WTC11 (cell line): ENCODE results near the gene RASSF4.

Experiments used
- ATF1 ChIP-seq: sonication (generic); formaldehyde crosslinking; IDR thresholded peaks from 2 replicates; pipeline ENCODE4 v1.8.1; 2023; ENCODE audit warnings: mild to moderate bottlenecking, moderate library complexity, missing genetic modification reagents
- ATF3 ChIP-seq: sonication (generic); formaldehyde crosslinking; conservative IDR thresholded peaks from 2 replicates; pipeline ENCODE4 v1.8.1; 2022; ENCODE audit warnings: mild to moderate bottlenecking, missing genetic modification reagents
- CREB1 ChIP-seq: sonication (generic); formaldehyde crosslinking; IDR thresholded peaks from 2 replicates; pipeline ENCODE4 v1.8.0; 2023; ENCODE audit warnings: mild to moderate bottlenecking, missing genetic modification reagents
- E2F4 ChIP-seq: sonication (generic); formaldehyde crosslinking; IDR thresholded peaks from 2 replicates; pipeline ENCODE4 v1.8.1; 2022; ENCODE audit warnings: low read depth, mild to moderate bottlenecking, moderate library complexity, missing genetic modification reagents, borderline replicate concordance
- ETV6 ChIP-seq: sonication (generic); formaldehyde crosslinking; IDR thresholded peaks from 2 replicates; pipeline ENCODE4 v1.8.1; 2022; ENCODE audit warnings: mild to moderate bottlenecking, missing genetic modification reagents
- FOXP1 ChIP-seq: sonication (generic); formaldehyde crosslinking; IDR thresholded peaks from 2 replicates; pipeline ENCODE4 v1.8.0; 2022; ENCODE audit warnings: missing genetic modification reagents, mild to moderate bottlenecking, moderate library complexity, borderline replicate concordance
- NR3C1 ChIP-seq: sonication (generic); formaldehyde crosslinking; conservative IDR thresholded peaks from 2 replicates; pipeline ENCODE4 v1.8.1; 2023; ENCODE audit warnings: low read depth, mild to moderate bottlenecking, missing genetic modification reagents
- PRRX2 ChIP-seq: fragments of 250-450 bp; sonication (Bioruptor Pico); IDR thresholded peaks from 2 replicates; pipeline ENCODE4 v1.8.0; 2021; ENCODE audit warnings: mild to moderate bottlenecking
- SMAD4 ChIP-seq: sonication (generic); formaldehyde crosslinking; IDR thresholded peaks from 2 replicates; pipeline ENCODE4 v1.8.0; 2022; ENCODE audit warnings: mild to moderate bottlenecking, missing genetic modification reagents
- TF ChIP-seq, protein P1 (sequence below): fragments of 200-600 bp; IDR thresholded peaks from 2 replicates; pipeline ENCODE4 v1.8.0; 2022; ENCODE audit warnings: antibody characterized with exemption
- TF ChIP-seq, protein P2 (sequence below): sonication (generic); formaldehyde crosslinking; IDR thresholded peaks from 2 replicates; pipeline ENCODE4 v1.8.1; 2023; ENCODE audit warnings: mild to moderate bottlenecking, missing genetic modification reagents, moderate library complexity
- TF ChIP-seq, protein P3 (sequence below): sonication (generic); formaldehyde crosslinking; IDR thresholded peaks from 2 replicates; pipeline ENCODE4 v1.8.1; 2022; ENCODE audit warnings: missing genetic modification reagents, borderline replicate concordance
- TF ChIP-seq, protein P4 (sequence below): sonication (generic); formaldehyde crosslinking; IDR thresholded peaks from 2 replicates; pipeline ENCODE4 v1.8.0; 2022; ENCODE audit warnings: mild to moderate bottlenecking, missing genetic modification reagents
- TF ChIP-seq, protein P5 (sequence below): fragments of 250-450 bp; sonication (Bioruptor Pico); IDR thresholded peaks from 2 replicates; pipeline ENCODE4 v1.9.0; 2021; ENCODE audit warnings: moderate library complexity, mild to moderate bottlenecking, inconsistent platforms, borderline replicate concordance

- TF ChIP-seq FOXP1 (no peak), PRRX2 (CRISPR knock-in tag) (no peak), ATF1 (CRISPR knock-in tag) (no peak), CREB1 (no peak), ATF3 (CRISPR knock-in tag) (no peak), E2F4 (no peak), NR3C1 (CRISPR knock-in tag) (no peak), ETV6 (no peak), SMAD4 (no peak)
- TF ChIP-seq, protein P1, sequence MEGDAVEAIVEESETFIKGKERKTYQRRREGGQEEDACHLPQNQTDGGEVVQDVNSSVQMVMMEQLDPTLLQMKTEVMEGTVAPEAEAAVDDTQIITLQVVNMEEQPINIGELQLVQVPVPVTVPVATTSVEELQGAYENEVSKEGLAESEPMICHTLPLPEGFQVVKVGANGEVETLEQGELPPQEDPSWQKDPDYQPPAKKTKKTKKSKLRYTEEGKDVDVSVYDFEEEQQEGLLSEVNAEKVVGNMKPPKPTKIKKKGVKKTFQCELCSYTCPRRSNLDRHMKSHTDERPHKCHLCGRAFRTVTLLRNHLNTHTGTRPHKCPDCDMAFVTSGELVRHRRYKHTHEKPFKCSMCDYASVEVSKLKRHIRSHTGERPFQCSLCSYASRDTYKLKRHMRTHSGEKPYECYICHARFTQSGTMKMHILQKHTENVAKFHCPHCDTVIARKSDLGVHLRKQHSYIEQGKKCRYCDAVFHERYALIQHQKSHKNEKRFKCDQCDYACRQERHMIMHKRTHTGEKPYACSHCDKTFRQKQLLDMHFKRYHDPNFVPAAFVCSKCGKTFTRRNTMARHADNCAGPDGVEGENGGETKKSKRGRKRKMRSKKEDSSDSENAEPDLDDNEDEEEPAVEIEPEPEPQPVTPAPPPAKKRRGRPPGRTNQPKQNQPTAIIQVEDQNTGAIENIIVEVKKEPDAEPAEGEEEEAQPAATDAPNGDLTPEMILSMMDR = no peak
- TF ChIP-seq, protein P2, sequence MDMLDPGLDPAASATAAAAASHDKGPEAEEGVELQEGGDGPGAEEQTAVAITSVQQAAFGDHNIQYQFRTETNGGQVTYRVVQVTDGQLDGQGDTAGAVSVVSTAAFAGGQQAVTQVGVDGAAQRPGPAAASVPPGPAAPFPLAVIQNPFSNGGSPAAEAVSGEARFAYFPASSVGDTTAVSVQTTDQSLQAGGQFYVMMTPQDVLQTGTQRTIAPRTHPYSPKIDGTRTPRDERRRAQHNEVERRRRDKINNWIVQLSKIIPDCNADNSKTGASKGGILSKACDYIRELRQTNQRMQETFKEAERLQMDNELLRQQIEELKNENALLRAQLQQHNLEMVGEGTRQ (CRISPR knock-in tag) = no peak
- TF ChIP-seq, protein P3, sequence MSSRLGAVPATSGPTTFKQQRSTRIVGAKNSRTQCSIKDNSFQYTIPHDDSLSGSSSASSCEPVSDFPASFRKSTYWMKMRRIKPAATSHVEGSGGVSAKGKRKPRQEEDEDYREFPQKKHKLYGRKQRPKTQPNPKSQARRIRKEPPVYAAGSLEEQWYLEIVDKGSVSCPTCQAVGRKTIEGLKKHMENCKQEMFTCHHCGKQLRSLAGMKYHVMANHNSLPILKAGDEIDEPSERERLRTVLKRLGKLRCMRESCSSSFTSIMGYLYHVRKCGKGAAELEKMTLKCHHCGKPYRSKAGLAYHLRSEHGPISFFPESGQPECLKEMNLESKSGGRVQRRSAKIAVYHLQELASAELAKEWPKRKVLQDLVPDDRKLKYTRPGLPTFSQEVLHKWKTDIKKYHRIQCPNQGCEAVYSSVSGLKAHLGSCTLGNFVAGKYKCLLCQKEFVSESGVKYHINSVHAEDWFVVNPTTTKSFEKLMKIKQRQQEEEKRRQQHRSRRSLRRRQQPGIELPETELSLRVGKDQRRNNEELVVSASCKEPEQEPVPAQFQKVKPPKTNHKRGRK (CRISPR knock-in tag) = no peak
- TF ChIP-seq, protein P4, sequence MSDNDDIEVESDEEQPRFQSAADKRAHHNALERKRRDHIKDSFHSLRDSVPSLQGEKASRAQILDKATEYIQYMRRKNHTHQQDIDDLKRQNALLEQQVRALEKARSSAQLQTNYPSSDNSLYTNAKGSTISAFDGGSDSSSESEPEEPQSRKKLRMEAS = no peak
- TF ChIP-seq, protein P5, sequence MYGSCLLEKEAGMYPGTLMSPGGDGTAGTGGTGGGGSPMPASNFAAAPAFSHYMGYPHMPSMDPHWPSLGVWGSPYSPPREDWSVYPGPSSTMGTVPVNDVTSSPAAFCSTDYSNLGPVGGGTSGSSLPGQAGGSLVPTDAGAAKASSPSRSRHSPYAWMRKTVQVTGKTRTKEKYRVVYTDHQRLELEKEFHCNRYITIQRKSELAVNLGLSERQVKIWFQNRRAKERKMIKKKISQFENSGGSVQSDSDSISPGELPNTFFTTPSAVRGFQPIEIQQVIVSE = no peak
These were observed 6.7 kb downstream of the RASSF4 start for GRCh38 chr10:44966129-44966815.
